OCI-LY3 (cell line): ENCODE measurements around the gene NID1.

Experiments
- H2AFZ ChIP-seq: fragments of 200-600, 300-600 bp; shearing (Covaris generic); 2 replicates; pipeline ENCODE4 v1.6.0; 2014; ENCODE audit warnings: antibody characterized with exemption, low read depth, low read length
- H3K27ac ChIP-seq: fragments of 200-600, 300-600 bp; sonication (generic); 2 replicates; pipeline ENCODE4 v1.5.1; 2014; ENCODE audit warnings: mild to moderate bottlenecking, low read length, moderate library complexity, mixed read lengths
- H3K27me3 ChIP-seq: fragments of 200-600, 300-600 bp; sonication (generic); 2 replicates; pipeline ENCODE4 v1.6.1; 2014; ENCODE audit warnings: low read depth, low read length, mixed read lengths
- H3K36me3 ChIP-seq: fragments of 200-600, 300-600 bp; sonication (generic); replicated peaks from 2 replicates; pipeline ENCODE3; 2014; ENCODE audit warnings: low read depth, low read length, mixed read lengths
- H3K4me1 ChIP-seq: fragments of 300-600, 200-600 bp; sonication (generic); 2 replicates; pipeline ENCODE4 v1.6.1; 2014; ENCODE audit warnings: low read length, mixed read lengths
- H3K4me2 ChIP-seq: fragments of 200-600, 300-600 bp; sonication (generic); 2 replicates; pipeline ENCODE4 v1.6.1; 2014; ENCODE audit warnings: low read length, mixed read lengths
- H3K4me3 ChIP-seq: fragments of 300-600, 200-600 bp; sonication (generic); 2 replicates; pipeline ENCODE4 v1.5.1; 2014; ENCODE audit warnings: antibody characterized with exemption, mild to moderate bottlenecking, low read length, moderate library complexity
- H3K79me2 ChIP-seq: fragments of 300-600, 200-600 bp; shearing (Covaris generic); 2 replicates; pipeline ENCODE4 v1.6.1; 2014; ENCODE audit warnings: mild to moderate bottlenecking, low read length, mixed read lengths
- H3K9ac ChIP-seq: fragments of 300-600, 200-600 bp; shearing (Covaris generic); 2 replicates; pipeline ENCODE4 v1.6.0; 2014; ENCODE audit warnings: mild to moderate bottlenecking, low read length, moderate library complexity
- H3K9me3 ChIP-seq: fragments of 200-600, 300-600 bp; shearing (Covaris generic); 2 replicates; pipeline ENCODE4 v1.6.1; 2014; ENCODE audit warnings: low read length, mixed read lengths; ENCODE audit not compliant: insufficient read depth
- H4K20me1 ChIP-seq: fragments of 200-600, 300-600 bp; sonication (generic); 2 replicates; pipeline ENCODE4 v1.6.1; 2016; ENCODE audit warnings: low read length, mixed read lengths; ENCODE audit not compliant: insufficient read depth
- EZH2phosphoT487 ChIP-seq: fragments of 200-600 bp; shearing (Covaris generic); IDR thresholded peaks from 2 replicates; pipeline ENCODE4 v1.6.1; 2018; ENCODE audit warnings: antibody characterized with exemption, mixed run types, low read depth
- TF ChIP-seq, protein P1 (sequence below): fragments of 200-600, 300-600 bp; sonication (generic); IDR thresholded peaks from 2 replicates; pipeline ENCODE4 v1.5.1; 2014; ENCODE audit warnings: antibody characterized with exemption, low read length, low read depth

NID1 gene

DNA sequence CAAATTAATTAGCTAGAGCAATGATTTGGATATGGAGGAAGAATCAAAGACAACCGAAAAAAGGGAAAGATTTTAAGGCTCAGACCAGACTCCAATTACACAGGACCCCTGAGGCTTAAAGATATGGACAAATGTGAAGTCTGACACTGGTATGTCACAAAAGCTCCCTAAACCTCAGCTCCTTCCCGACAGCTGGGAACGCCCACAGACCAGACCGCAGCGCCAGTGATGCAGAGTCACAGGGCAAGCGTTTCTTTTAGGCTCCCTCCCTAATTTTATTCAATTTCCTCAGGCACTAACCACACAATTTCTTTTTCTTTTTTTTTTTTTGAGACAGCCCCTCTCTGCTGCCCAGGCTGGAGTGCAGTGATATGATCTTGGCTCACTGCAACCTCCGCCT is 40.2 kb downstream of the NID1 start:
- no peak overlapping the region for H3K27ac ChIP-seq
- no peak overlapping the region for H3K9ac ChIP-seq
- no peaks in the 10 kb centered on the region for H3K9me3 ChIP-seq
- H3K4me1 ChIP-seq, result no peaks in the 10 kb centered on the region; the same call in 1 of the 2 replicates
- no peak overlapping the region for H3K4me3 ChIP-seq
- H3K4me2 ChIP-seq, result no peak overlapping the region
- peaks cover 15% of the 10 kb centered on the region for H3K27me3 ChIP-seq
- H2AFZ ChIP-seq, result no peak overlapping the region
- H4K20me1 ChIP-seq, result no peaks in the 10 kb centered on the region
- no peaks in the 10 kb centered on the region for H3K36me3 ChIP-seq
- TF ChIP-seq, protein P1, sequence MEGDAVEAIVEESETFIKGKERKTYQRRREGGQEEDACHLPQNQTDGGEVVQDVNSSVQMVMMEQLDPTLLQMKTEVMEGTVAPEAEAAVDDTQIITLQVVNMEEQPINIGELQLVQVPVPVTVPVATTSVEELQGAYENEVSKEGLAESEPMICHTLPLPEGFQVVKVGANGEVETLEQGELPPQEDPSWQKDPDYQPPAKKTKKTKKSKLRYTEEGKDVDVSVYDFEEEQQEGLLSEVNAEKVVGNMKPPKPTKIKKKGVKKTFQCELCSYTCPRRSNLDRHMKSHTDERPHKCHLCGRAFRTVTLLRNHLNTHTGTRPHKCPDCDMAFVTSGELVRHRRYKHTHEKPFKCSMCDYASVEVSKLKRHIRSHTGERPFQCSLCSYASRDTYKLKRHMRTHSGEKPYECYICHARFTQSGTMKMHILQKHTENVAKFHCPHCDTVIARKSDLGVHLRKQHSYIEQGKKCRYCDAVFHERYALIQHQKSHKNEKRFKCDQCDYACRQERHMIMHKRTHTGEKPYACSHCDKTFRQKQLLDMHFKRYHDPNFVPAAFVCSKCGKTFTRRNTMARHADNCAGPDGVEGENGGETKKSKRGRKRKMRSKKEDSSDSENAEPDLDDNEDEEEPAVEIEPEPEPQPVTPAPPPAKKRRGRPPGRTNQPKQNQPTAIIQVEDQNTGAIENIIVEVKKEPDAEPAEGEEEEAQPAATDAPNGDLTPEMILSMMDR, result no peak
- no peak for TF ChIP-seq EZH2phosphoT487
- no peaks in the 10 kb centered on the region for H3K79me2 ChIP-seq

DNA sequence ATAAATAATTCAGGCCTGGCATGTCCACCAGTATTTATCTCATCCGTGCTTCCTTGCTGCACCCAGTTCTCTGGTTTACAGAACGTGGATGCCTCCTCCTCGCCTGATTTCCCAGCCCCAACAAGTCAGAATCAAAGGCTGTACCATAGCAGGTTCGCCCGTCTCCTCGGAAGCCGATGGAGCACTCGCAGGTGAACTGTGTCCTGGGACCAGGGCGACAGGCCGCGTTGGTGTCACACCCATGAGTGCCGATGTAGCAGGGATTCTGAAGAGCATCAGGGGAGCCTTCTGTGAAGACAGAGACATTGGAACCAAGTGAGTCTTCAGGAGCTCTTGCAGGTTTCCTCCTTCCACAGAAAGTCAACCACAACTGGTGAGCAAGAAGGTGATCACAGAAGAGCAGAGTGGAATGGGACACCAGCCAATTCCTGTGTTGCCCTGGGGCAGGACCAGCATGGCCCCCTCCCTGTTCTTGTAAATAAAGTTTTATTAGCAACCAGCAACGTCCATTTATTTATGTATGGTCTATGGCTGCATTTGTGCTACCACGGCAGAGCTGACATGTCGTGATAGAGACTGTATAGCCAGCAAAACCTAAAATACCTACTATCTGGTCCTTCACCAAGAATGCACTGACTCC is 40.8 kb downstream of the NID1 start:
- no peak overlapping the region for H2AFZ ChIP-seq
- H3K36me3 ChIP-seq, result no peaks in the 10 kb centered on the region
- H3K27ac ChIP-seq, result no peak overlapping the region
- no peaks in the 10 kb centered on the region for H4K20me1 ChIP-seq
- H3K79me2 ChIP-seq, result no peaks in the 10 kb centered on the region
- H3K4me2 ChIP-seq, result no peak overlapping the region
- no peak for TF ChIP-seq EZH2phosphoT487
- TF ChIP-seq, protein P1, result no peak
- H3K4me3 ChIP-seq, result no peak overlapping the region
- peaks cover 18% of the 10 kb centered on the region for H3K27me3 ChIP-seq
- no peaks in the 10 kb centered on the region; the same call in 1 of the 2 replicates for H3K4me1 ChIP-seq
- H3K9ac ChIP-seq, result no peak overlapping the region
- H3K9me3 ChIP-seq, result no peaks in the 10 kb centered on the region

DNA sequence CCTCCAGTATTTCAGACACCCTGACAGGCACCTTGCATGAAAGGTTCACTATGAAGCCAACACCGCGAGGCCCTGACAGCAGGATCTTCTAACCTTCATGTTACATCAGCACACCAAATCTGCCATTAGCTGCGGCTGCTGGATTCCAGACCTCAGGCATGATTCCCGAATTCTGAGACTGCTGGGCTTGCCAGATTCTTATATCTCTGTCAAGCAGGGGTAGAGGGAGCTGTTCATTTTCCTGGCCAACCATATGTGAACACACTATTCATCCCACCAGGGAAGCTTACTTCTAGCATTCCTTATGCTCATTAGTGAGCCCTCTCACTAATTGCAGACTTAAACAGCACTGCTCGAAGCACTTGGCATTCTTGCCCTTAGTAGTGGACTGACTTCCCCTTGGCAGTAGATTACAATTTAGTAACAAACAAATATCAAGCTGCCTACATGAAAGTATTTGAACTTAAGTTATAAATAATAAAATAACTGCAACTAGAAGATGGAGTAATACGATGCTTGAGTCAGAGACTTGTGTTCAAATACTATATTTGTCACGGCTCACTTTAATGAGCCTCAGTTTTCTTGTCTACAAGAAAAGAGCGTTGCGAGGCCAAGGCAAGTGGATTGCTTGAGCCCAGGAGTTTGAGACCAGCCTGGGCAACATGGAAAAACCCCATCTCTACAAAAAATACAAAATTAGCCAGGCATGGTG is 43.3 kb downstream of the NID1 start:
- H3K9ac ChIP-seq, result no peak overlapping the region
- no peak overlapping the region for H3K27ac ChIP-seq
- no peak overlapping the region for H3K4me2 ChIP-seq
- H2AFZ ChIP-seq, result no peak overlapping the region
- no peaks in the 10 kb centered on the region for H3K9me3 ChIP-seq
- TF ChIP-seq EZH2phosphoT487, result no peak
- TF ChIP-seq, protein P1, result no peak
- no peaks in the 10 kb centered on the region for H3K36me3 ChIP-seq
- no peak overlapping the region for H3K4me3 ChIP-seq
- H4K20me1 ChIP-seq, result no peaks in the 10 kb centered on the region
- peaks cover 22% of the 10 kb centered on the region for H3K27me3 ChIP-seq
- H3K79me2 ChIP-seq, result no peaks in the 10 kb centered on the region
- H3K4me1 ChIP-seq, result no peaks in the 10 kb centered on the region; the same call in 1 of the 2 replicates

DNA sequence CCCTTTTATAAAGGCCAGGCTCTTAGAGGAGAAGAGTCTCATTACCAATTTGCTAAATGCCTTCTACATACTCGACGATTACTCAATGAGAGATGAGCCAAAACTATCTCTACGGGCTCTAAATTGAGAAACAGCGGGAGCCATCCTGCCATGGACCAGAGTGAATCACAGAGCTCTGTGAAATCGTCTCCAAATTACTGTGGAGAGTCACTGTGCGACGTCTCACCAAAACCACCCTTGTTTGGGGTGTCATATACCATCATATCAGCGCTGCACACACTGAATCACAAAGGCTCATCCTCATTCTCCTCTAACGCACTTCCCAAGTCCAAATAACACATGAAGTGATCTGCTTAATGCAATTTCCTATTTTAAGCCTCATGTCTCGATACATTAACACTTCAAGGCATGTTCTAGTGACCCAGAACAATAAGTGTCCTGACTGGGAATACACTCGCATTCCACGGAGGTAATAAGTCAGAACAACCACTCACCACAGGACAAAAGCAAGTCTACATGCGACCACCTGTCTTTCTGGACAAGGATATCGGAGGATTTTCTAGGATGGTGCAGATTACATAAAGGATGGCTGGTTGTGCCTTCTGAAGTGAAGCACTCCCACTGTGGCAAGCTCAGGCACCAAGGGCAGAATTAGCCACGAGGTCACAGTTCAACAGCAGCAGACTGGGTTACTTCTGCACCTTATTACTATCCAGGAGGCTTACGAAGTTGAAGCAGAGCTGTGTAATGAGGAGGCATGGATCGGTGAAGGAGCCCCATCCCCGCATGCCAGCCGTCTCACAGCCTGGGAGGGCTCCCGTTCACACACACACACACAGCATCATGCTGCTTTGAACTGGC is 44.3 kb downstream of the NID1 start:
- no peak overlapping the region for H3K4me2 ChIP-seq
- H3K36me3 ChIP-seq, result no peaks in the 10 kb centered on the region
- peaks cover 27% of the 10 kb centered on the region for H3K27me3 ChIP-seq
- no peak overlapping the region for H3K9ac ChIP-seq
- TF ChIP-seq, protein P1, result no peak
- TF ChIP-seq EZH2phosphoT487, result no peak
- H3K4me1 ChIP-seq, result no peaks in the 10 kb centered on the region; the same call in 1 of the 2 replicates
- no peaks in the 10 kb centered on the region for H4K20me1 ChIP-seq
- no peak overlapping the region for H3K4me3 ChIP-seq
- H3K27ac ChIP-seq, result no peak overlapping the region
- H3K9me3 ChIP-seq, result no peaks in the 10 kb centered on the region
- H2AFZ ChIP-seq, result no peak overlapping the region
- no peaks in the 10 kb centered on the region for H3K79me2 ChIP-seq
